ENCODE results near the gene CBFA2T3.

CBFA2T3 gene

DNA sequence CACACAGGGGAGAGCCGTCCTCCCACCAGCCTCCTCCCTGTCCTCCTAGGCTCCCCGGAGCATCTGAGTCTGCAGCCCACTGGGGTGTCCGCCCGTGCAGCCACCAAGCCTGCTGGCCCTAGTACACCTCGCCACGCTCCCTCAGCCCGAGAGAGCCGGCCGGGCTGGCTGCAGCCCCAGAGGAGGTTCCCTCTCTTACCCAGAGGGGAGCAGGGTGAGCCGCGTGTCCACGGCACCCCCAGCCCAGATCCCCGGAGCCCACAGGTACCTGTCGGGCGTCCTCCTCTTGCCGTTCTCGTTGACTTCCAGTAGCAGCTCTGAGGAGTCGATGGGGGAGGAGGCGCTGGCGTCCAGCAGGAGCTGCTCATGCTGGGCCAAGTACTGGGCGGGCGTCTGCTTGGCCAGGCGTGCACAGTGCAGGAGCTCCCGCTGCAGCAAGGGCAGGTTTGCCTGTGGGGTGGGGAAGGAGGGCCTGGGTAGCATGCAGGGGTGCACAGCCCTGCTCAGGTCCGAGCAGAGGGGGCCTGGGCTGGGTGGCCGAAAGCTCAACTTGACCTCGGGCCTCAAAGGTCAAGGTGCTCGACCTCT, 91.2 kb downstream of the CBFA2T3 start:
- H3K4me3 ChIP-seq (ENCODE audit: low read depth, low read length) = no peak overlapping the region
- H3K4me1 ChIP-seq = no peaks in the 10 kb centered on the region
- no peak overlapping the region for H3K27ac ChIP-seq
- no peaks in the 10 kb centered on the region for H3K79me2 ChIP-seq
- TF ChIP-seq, protein P1, sequence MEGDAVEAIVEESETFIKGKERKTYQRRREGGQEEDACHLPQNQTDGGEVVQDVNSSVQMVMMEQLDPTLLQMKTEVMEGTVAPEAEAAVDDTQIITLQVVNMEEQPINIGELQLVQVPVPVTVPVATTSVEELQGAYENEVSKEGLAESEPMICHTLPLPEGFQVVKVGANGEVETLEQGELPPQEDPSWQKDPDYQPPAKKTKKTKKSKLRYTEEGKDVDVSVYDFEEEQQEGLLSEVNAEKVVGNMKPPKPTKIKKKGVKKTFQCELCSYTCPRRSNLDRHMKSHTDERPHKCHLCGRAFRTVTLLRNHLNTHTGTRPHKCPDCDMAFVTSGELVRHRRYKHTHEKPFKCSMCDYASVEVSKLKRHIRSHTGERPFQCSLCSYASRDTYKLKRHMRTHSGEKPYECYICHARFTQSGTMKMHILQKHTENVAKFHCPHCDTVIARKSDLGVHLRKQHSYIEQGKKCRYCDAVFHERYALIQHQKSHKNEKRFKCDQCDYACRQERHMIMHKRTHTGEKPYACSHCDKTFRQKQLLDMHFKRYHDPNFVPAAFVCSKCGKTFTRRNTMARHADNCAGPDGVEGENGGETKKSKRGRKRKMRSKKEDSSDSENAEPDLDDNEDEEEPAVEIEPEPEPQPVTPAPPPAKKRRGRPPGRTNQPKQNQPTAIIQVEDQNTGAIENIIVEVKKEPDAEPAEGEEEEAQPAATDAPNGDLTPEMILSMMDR (IDR thresholded peaks at IDR 0.05) = no peak
- no peak overlapping the region for H2AFZ ChIP-seq
- no peaks in the 10 kb centered on the region for H3K27me3 ChIP-seq (ENCODE audit: control insufficient read depth, insufficient read depth, low read length)
- no peak overlapping the region for H3K9ac ChIP-seq
- H3K36me3 ChIP-seq (ENCODE audit: control insufficient read depth, insufficient read depth, low read length) = no peaks in the 10 kb centered on the region
- no peaks in the 10 kb centered on the region for H3K9me3 ChIP-seq (ENCODE audit: control insufficient read depth, low read length)
- no peak overlapping the region for H3K4me2 ChIP-seq (ENCODE audit: low read length)

DNA sequence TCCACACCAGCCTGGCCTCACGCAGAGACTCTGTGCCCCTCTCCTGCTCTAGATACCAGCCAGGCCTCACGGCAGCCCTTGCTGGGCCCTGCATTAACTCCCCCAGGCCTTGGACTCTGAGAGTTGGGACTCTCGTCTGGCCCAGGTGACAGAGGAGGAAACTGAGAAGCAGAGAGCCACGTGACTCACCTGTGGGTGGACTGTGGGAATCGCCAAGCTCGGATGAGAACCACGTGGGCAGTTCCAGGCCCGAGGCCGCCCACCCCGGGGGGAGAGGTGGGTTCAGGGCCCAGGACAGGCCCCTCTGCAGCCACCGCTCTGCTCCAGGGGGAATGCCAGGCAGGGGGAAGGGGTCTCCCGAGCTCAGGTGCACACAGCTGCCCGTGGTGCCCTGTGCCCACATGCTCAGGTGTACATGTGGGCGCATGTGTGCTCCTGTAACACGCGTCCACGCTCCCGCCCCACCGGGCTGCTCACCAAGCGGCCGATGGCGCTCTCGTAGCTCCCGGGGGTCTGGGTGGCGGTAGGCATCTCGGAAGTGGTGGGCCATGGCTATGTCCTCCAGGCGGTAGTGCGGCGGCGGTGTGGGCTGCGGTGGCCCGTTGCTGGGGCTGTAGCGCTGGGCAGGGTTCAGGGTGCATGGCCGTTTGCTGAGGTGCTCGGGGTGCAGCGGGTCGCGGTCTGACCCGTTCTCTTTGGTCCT, 92.3 kb downstream of the CBFA2T3 start:
- Histone ChIP-seq H3K9me3 (ENCODE audit: control insufficient read depth, low read length) (no peaks in the 10 kb centered on the region), H3K27me3 (ENCODE audit: control insufficient read depth, insufficient read depth, low read length) (no peaks in the 10 kb centered on the region), H3K36me3 (ENCODE audit: control insufficient read depth, insufficient read depth, low read length) (no peaks in the 10 kb centered on the region), H3K4me1 (no peaks in the 10 kb centered on the region), H3K27ac (no peak overlapping the region), H3K4me2 (ENCODE audit: low read length) (no peak overlapping the region), H2AFZ (no peak overlapping the region), H3K79me2 (no peaks in the 10 kb centered on the region), H3K9ac (no peak overlapping the region), H3K4me3 (ENCODE audit: low read depth, low read length) (no peak overlapping the region)
- TF ChIP-seq, protein P1 (IDR thresholded peaks at IDR 0.05) = no peak

DNA sequence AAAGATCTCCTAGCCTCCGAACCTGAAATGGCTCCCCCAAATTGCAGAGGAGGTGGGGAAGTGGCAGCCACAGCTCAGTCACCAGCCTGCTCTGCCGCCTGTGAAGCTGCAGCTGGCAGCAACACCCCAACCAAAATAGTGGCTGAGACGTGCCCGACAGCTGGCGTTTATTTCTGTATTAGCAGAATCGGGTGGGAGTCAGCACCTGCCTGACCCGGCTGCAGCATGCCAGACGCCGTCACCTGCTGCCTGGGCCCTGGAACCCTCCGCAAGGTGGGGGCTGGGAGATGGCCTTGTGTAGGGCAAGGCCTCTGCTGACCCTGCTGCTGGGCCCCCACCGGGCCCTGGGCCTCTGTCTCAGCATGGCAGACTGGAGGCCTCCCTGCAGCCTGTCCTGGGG, 93.1 kb downstream of the CBFA2T3 start:
- TF ChIP-seq, protein P1 (IDR thresholded peaks at IDR 0.05) = no peak
- no peaks in the 10 kb centered on the region for H3K9me3 ChIP-seq (ENCODE audit: control insufficient read depth, low read length)
- no peak overlapping the region for H3K9ac ChIP-seq
- no peaks in the 10 kb centered on the region for H3K79me2 ChIP-seq
- no peaks in the 10 kb centered on the region for H3K36me3 ChIP-seq (ENCODE audit: control insufficient read depth, insufficient read depth, low read length)
- H3K27me3 ChIP-seq (ENCODE audit: control insufficient read depth, insufficient read depth, low read length) = no peaks in the 10 kb centered on the region
- H3K4me1 ChIP-seq = no peaks in the 10 kb centered on the region
- H3K4me2 ChIP-seq (ENCODE audit: low read length) = no peak overlapping the region
- H3K4me3 ChIP-seq (ENCODE audit: low read depth, low read length) = no peak overlapping the region
- H3K27ac ChIP-seq = no peak overlapping the region
- no peak overlapping the region for H2AFZ ChIP-seq

DNA sequence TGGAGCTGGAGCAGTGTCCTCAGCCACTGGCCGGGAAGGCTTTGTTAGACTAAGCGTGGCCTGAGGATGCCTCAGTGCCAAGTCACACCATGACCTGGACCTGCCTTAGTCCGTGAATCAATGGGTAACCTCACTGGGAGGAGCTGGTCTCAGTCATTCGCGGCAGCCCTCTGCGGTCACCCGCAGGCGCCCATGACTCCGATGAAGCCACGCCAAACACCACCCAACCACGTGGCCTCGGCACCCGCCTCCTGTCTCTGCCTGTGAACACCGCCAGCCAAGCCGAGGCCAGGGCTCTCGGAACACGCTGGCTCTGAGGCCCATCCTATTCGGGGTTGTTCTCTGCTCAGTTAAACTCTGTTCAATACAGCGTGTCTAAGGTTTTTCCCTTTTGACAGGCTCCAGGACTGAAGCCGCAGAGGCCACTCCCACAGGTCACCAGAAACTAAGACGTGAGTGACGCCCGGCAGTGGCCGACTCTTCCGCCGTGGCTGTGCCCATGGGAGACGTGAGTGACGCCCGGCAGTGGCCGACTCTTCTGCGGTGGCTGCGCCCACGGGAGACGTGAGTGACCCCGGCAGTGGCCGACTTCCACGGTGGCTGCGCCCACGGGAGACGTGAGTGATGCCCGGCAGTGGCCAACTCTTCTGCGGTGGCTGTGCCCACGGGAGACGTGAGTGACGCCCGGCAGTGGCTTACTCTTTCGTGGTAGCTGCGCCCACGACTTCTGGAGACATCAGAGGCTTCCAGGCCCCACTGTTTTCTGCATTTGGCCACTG, 93.7 kb downstream of the CBFA2T3 start:
- H2AFZ ChIP-seq = no peak overlapping the region
- no peaks in the 10 kb centered on the region for H3K4me1 ChIP-seq
- no peaks in the 10 kb centered on the region for H3K36me3 ChIP-seq (ENCODE audit: control insufficient read depth, insufficient read depth, low read length)
- H3K9ac ChIP-seq = no peak overlapping the region
- H3K4me3 ChIP-seq (ENCODE audit: low read depth, low read length) = no peak overlapping the region
- H3K4me2 ChIP-seq (ENCODE audit: low read length) = no peak overlapping the region
- H3K9me3 ChIP-seq (ENCODE audit: control insufficient read depth, low read length) = no peaks in the 10 kb centered on the region
- no peaks in the 10 kb centered on the region for H3K79me2 ChIP-seq
- H3K27ac ChIP-seq = no peak overlapping the region
- TF ChIP-seq, protein P1 (IDR thresholded peaks at IDR 0.05) = no peak
- H3K27me3 ChIP-seq (ENCODE audit: control insufficient read depth, insufficient read depth, low read length) = no peaks in the 10 kb centered on the region

Measured in parathyroid adenoma (tissue), 2 donors.